ENCODE results near the gene CXCL16.
"Not testable (repeated sequence)": the region's sequence is repeated elsewhere in the genome, so short reads cannot be mapped to it uniquely, and the experiment has no call there.

Gene CXCL16

GRCh38 chr17:4721203-4722135 lies 18.3 kb downstream of the CXCL16 start:
- DNase-seq (ENCODE audit: low read depth in 2 of 2) = no peak

GRCh38 chr17:4720787-4721186 lies 18.9 kb downstream of the CXCL16 start:
- DNase-seq (ENCODE audit: low read depth in 2 of 2) = no peak

DNA sequence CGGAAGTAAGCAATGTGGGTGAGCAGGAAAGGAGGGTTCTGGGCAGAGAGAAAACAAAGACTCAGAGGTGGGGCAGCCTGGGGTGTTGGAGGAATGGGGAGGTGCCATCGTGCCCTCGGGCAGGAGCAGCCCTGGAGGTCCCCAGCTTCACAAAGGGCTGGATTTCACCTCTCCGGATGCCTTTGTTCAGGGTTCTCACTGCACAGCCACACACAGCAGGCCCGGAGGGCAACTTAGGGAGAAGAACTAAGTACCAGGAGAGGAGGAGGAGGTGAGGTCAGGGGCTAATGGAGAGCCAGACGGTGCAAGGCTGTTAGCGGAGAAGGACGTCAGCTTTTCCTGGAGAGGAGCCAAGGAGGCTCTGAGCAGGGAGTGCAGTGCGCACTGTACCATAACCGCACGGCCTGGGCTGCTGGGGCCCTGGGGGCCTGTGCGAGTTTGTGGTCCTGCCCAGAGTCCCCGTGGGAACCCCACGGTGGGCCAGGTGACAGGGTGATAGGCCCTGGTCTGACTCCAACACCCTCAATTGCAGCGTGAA lies 20.0 kb downstream of the CXCL16 start:
- no peak for DNase-seq (ENCODE audit: low read depth in 2 of 2)

- no peak for DNase-seq (ENCODE audit: low read depth in 2 of 2)
These were observed 20.6 kb downstream of the CXCL16 start for GRCh38 chr17:4719146-4719545.

GRCh38 chr17:4718276-4718675 lies 21.5 kb downstream of the CXCL16 start:
- no peak for DNase-seq (ENCODE audit: low read depth in 2 of 2)

DNA sequence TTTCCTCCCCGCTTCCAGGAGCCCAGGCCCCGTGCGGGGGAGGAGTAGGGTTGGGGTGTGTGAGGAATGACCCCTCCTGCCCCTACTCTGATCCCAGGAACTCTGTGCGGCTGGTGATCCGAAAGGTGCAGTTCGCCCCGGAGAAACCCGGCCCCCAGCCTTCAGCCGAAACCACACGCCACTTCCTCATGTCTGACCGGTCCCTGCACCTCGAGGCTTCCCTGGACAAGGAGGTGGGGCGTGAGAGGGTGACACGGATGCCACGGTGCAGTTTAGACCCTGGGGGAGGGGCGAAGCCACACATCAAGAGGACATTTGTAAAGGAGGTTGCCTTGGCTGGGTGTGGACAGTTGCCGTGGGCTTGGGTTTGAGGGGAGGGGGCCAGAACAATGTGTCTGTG lies 21.9 kb downstream of the CXCL16 start:
- no peak for DNase-seq (ENCODE audit: low read depth in 2 of 2)

DNA sequence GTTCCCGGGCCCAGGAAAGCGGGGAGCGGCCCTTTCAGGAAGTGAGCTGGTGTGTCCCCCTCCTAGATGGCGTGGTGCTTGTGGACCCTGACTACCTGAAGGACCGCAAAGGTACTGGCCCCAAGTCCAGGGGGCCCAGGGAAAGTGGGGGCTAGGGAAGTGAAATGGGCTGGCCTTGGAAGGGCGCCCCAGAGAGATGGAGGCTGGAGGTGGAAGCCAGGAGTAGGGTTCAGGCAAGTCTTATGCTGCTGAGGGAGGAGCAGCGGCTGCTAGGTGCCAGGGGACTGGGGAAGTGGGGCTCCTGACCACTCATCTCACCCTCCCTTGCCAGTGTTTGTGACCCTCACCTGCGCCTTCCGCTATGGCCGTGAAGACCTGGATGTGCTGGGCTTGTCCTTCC lies 23.6 kb downstream of the CXCL16 start:
- DNase-seq (ENCODE audit: low read depth in 2 of 2) = no peak

DNA sequence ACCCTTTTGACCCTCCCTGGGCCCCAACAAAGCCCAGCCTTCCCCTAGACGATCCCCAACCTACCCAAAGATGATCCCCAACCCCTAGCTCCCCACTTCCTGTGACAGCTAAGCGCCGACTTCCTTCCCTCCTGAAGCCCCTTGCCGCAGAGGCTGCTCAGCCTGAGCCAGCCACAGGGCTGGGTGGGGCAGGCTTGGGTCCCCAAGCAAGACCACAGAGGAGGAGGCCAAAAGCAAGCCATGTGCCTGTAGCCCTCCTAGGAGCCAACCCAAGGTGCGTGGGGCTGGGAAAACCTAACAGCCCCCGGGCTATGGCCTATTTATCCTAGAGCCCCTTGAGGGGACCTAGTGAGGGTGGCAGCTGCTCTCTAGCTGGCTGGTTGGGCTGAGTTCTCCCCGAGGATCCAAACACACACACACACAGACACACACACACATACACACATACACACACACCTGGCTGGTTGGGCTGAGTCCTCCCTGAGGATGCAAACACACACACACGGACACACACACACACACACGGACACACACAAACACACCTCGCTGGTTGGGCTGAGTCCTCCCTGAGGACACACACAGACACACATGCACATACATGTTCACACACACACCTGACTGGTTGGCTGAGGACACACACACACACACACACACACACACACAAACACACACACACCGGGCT lies 24.5 kb downstream of the CXCL16 start:
- no peak for DNase-seq (ENCODE audit: low read depth in 2 of 2)

DNA sequence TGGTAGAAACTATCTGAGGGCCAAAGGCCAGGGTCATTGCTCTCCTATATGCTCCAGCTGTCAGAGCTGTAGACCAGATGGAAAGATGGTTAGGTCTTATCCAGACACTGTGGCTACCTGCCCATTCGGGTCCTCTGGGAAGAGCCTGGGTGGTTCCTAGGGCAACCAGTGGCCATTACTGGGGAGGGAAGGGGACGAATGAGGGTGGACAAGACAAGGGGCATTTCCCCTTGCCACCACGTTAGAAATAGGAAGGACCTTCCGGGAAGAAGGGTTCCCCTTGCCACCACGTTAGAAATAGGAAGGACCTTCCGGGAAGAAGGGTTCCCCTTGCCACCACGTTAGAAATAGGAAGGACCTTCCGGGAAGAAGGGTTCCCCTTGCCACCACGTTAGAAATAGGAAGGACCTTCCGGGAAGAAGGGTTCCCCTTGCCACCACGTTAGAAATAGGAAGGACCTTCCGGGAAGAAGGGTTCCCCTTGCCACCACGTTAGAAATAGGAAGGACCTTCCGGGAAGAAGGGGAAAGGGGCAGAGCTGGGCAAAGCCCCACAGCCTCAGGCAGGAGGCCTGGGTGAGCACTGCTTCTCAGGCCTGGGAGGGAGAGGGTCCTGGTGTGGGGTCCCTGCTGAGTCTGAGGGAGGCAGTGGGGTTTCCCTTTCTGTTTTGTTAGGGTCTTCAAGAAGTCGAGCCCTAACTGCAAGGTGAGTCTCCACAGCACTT lies 25.2 kb downstream of the CXCL16 start:
- DNase-seq (ENCODE audit: low read depth in 2 of 2) = not testable (repeated sequence)

- DNase-seq (ENCODE audit: low read depth in 2 of 2) = no peak
These were observed 27.2 kb downstream of the CXCL16 start for GRCh38 chr17:4712526-4712925.

DNA sequence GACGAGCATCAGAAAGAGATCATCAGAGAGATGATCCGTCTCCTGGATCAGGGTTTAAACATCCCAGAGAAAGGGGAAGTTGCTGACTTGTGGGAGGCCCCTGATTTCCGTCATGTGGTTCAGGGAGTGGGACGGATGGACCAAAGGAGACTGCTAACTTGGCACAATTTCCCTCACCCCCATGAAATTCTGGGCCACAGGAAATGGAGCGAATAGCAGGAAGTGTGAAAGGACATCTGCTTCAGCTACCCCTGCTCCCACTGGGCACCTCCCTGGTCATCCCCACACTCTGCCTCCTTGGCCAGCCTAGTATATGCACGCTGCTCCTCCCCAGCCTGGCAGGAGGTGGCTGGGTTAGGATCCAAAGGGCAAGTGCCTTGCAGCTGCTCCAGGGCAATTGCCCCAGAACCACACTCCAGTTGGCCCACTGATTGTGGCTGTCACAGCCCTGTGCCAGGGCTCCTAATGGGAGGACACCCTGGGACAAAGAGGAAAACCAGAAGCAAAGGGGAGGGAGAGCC lies 28.0 kb downstream of the CXCL16 start:
- DNase-seq (ENCODE audit: low read depth in 2 of 2) = no peak

DNA sequence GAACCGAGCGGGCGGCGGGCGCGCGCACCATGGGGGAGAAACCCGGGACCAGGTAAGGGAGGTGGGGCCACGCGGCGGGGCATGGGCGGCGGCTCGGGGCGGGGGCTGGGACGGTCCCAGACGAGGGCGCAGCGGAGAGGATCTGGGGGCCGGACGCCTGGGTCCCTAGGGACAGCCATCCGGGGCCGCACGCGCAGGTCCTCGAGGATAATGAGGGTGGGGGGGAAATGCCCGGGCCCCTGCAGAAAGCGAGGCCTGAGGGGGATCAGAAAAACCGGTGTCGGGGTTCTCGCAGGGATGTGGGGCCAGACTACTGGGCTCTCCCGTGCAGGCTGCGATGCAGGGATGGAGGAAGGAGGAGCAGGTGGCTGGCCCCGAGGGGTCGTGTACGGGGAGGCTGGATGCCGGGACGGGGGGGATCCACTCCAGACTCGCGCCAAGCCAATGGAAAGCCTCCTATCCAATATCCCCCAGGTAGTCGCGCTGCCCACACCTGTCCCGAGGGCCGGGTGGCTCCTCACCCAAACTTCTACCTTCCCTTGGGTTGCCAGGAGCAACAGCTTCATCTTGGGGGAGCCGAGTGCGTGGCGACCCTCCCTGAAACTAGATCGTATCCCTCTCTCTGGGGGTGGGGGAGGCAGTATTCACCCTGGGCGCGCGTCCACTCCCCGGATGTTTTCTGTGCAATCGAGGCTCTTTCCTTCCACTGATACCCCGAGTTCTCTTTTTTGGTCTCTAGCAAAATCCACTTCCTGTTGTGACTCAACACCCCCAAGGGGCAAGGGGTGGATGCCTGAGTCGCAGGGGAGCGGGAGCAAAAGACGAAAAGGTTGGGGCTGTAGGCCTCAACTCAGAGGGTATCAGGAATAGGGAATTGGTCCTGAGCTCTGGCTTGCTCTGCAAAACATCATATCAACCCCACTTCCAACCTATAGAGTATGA lies 28.8 kb downstream of the CXCL16 start:
- DNase-seq (ENCODE audit: low read depth in 2 of 2) = peak; percentile 11 to 30

DNA sequence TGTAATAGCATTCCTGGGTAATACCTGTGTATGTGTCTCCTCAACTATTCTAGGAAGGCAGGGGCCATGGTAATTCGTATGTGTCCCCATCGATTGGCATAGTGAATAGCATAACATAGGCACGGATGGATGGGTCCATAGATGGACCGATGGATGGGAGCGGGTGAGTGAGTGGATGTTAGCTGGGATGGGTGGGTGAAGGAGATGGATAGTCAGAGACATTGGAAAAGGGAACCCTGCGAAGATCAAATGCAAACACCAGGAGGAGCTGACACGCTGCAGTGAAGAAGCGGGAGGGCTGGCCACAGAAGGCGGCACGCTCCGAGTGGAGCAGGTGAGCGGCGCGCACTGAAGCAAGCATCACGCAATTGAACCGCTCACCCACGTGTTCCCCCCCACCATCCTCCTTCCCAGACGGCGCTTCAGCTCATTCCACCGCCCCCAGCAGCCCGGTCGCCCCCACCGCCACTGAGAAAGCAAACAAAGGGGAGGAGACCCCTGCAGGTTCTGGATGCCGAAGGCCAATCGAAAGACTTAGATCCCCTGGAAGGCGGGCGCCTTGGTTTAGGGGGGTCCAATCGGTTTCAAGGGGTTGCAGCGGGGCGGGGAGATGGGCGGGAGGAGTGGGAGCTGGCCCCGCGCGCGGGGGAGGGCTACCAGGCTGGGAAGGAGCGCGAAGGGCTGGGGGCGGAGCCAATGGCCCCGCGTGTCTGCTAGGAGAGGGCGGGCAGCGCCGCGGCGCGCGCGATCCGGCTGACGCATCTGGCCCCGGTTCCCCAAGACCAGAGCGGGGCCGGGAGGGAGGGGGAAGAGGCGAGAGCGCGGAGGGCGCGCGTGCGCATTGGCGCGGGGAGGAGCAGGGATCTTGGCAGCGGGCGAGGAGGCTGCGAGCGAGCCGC lies 29.7 kb downstream of the CXCL16 start, which contains the start of gene ARRB2:
Gene ARRB2 (plus strand): TSS at position 839 of the 899 bp plus-strand sequence. CDS start 90 bp downstream, outside the sequence.
- DNase-seq (ENCODE audit: low read depth in 2 of 2) = peak; percentile 95 to 97

- no peak for DNase-seq (ENCODE audit: low read depth in 2 of 2)
These were observed 31.3 kb downstream of the CXCL16 start for GRCh38 chr17:4708436-4708835.

- DNase-seq (ENCODE audit: low read depth in 2 of 2) = no peak
These were observed 33.6 kb downstream of the CXCL16 start for GRCh38 chr17:4706121-4706520.

- no peak for DNase-seq (ENCODE audit: low read depth in 2 of 2)
These were observed 34.7 kb downstream of the CXCL16 start for GRCh38 chr17:4704991-4705390.

GRCh38 chr17:4704574-4704907 lies 35.2 kb downstream of the CXCL16 start:
- not testable (repeated sequence) for DNase-seq (ENCODE audit: low read depth in 2 of 2)

DNA sequence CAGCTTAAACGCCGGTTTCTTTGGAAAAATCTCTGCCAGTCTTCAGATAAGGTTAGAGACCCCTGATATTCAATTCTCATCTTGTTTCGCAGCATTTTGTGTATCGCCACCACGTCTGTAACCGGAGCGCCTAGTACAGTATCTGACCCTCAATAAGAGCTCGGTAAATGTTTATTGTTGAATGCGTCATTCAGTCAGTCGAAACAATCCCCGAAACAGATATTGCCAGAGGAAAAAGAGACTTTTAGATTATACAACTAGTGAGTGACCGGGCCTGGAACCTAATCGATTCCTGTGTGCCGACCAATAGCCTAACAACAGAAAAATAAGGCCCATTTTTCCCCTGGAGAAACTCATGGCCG lies 36.4 kb downstream of the CXCL16 start:
- no peak for DNase-seq (ENCODE audit: low read depth in 2 of 2)

DNA sequence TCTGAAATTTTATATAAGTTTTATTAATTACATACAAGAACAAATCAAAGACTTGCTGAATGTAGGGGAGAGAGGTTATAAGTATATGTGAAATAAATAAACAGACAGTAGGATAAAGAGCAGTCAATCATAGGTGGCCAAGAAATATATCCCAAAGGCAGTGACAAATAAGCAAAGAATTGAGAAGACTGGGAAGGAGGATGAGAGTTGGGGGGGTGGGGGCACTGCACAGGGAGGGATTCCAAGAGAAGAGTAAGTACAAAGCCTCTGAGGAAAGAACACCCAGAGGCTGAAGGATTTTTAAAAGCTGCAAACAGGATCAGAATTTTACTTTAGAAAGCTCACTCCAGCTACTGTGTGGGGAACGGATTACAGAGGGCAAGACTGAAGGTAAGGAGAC lies 38.6 kb downstream of the CXCL16 start:
- no peak for DNase-seq (ENCODE audit: low read depth in 2 of 2)

Data from stimulated activated CD8-positive, alpha-beta memory T cell treated with anti-CD3 and anti-CD28 coated beads, Interleukin-2, amount 100 ng/mL, for 1 hour (primary cell).